GM21526 (cell line): Measurements from ENCODE around the gene ETV6.
"Not testable (repeated sequence)": the region's sequence is repeated elsewhere in the genome, so short reads cannot be mapped to it uniquely, and the experiment has no call there.

Source experiments
- ATAC-seq: cut with Tn5 transposase; IDR thresholded peaks from one replicate; pipeline ENCODE4 v1.9.1; 2021; ENCODE audit warnings: moderate library complexity; ENCODE audit not compliant: unreplicated experiment, low FRiP score

Gene ETV6

GRCh38 chr12:11666131-11667050, 16.9 kb downstream of the ETV6 start:
- no peak for ATAC-seq

GRCh38 chr12:11667171-11667570, 17.7 kb downstream of the ETV6 start:
- ATAC-seq = no peak

- no peak for ATAC-seq
Measured at GRCh38 chr12:11668611-11669010, 19.1 kb downstream of the ETV6 start.

DNA sequence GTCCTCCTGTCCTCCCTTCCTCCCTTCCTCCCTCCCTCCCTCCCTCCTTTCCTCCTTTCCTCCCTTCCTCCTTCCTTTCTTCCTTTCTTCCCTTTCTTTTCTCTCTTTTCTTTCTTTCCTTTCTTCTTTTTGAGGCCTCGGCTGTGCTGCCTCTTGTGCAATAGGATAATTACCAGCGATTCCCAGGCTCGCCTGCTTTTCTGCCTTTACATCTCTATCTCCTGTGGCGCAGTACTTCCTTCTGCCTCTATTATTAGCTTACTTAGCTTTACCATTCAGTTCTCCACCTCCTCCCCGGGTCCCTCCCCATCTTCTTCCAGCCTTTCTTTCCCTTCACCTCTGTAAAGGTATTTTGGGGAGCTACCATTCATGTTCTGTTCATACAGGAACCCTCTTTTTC, 19.9 kb downstream of the ETV6 start:
- no peak for ATAC-seq

DNA sequence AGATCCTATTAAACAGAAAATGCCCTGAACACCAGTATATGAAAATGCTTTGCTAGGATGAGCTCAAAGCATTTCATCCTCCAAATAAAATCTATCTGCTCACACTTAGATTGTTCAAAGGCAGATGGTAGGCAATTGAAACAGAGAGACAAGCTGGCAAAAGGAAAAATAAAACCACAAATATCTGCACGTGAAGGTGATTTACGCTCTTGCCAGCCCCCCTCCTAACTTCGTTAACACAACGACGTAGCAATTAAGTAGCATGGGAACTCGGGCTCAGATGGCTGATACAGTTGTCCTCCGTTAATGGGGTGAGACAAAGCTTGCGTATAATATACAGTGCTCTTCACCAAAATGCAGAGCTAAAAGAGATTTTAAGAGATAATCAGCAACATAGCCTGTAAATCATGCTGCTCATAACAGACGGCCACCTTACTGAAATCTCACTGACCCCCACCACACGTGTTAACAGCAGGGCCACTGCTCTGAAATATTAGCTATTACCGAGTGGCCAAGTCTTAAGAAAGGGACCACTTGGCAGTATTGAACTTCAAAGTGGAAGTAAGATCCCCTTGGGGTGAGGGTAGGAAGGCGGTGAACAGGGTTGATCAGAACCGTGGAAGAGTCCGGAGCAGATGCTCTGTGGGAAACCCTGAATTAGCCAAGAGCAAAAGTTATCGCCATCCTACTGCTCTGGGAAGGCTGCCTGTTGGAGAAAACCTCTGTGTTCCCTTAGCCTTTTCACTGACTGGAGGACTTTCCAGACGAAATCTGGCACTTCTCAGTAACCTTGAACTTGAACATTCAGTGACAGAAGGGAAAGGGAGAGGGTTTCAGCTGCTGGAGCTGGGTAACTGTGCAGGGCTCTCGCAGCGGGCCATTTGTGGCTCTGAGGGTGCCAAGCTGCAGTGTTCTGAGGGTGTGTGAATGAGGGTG, 23.1 kb downstream of the ETV6 start:
- ATAC-seq = no peak

DNA sequence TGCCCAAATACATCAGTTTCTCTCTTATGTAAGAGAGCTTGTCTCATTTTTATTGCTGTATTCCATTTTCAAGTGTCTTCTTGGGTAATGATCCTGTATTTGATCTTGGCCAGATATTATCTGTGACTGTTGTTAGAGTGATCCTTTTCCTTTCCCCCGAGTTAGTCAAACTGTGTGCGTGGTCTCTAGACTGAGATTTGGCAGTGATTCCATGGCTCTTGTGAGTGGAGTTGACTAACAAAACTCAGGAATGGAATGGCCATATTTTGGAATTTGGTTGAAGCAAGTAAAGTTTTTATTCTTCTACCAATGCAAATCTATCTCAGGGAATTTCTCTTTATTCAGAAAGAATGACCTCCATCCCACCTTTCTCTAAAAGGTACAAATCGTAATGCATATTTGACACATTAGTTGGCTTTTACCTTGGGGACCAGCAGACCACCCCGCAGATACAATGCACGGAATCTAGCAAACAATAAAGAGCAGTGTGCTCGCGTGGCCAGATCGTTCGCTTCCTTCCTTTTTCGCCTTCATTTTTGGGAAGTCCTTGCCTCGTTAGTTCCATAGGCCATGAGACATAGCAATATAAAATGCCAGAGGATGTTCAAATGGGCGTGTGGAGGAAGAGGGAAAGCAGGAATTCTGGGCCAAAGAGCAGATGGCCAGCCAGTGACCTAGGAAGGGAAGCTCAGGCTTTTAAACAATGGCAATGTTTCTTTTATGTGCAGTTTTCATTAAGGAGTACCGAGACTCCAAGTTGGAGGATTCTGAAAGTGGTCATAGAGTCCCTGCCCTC, 24.4 kb downstream of the ETV6 start:
- ATAC-seq = no peak

DNA sequence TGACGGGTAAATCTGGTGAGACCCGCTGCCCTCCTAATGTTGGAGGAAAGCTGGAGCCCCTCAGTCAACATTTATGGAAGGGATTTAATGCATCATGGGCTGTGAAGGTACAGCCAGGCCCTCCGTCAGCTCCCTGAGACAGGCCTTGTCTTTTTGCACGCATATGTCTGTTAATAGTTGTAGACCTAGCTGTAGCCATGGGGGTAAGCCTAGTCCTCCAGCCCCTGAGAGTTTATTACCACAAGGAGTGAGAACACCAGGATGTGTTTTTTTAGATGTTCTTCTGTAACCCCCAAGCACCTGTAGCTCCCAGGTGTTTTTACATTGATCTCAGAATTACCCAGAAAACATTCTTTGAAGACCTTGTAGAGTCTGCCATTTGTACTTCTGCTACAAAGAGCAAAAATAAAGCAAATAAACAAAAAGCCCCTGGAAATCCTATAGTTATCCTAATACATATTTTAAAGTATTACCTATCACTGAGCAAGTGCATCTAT, 25.5 kb downstream of the ETV6 start:
- ATAC-seq = no peak

DNA sequence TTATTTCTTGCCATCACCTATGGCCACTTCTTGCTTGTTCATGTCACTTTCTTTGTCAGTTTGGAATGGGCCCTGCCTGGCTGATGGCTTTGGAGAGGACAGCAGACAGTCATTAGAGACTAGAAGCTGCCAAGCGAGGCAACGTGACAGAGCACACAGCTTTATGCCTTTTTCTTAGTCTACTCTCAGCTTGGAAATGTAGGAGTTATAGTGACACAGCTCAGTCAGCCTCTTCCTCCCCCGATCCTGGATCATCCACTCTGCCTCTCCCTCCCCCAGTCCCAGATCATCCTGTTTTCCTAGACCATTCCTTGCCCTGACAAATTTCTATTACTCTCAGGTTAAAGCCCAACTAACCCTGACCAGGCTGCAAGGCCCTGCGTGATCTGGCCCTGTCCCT, 26.6 kb downstream of the ETV6 start:
- ATAC-seq = no peak

DNA sequence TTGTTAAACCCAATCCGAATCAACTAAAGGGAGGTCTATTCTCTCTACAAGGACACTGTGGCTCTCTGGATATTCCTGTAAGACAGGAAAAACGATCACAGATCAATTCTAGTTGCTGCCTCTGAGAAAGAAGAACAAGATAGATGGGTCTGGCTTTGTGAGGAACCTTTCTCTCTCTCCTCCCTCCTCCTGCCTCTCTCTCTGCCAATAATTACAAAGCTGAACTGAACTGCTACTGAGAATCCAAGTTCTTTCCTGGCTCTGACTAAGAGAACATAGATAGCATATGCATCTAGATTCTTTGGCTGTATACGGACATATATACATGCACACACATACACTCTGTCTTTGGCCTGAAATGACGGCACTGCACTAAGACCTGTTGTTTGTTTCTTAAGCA, 27.6 kb downstream of the ETV6 start:
- no peak for ATAC-seq

GRCh38 chr12:11677752-11678151, 28.3 kb downstream of the ETV6 start:
- ATAC-seq = no peak

GRCh38 chr12:11678781-11679180, 29.3 kb downstream of the ETV6 start:
- ATAC-seq = no peak

DNA sequence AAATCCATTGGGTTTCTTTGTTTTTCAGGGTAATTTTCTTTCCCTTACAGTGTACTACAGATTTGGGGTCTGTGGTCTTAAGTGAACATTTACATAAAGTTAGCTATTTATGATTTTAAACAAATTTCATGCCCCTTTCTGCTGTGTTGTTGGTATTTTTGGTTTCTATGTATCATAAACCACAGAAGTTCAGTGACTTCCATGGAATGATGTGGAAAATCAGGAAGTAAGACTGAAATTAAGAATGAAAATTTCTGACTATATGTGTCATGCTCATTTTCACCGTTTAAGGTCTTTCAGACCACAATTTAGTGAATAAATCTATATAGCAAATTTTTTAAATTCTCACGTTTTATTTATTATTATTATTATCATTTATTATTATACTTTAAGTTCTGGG, 31.7 kb downstream of the ETV6 start:
- ATAC-seq = no peak

GRCh38 chr12:11681695-11682094, 32.2 kb downstream of the ETV6 start:
- not testable (repeated sequence) for ATAC-seq

DNA sequence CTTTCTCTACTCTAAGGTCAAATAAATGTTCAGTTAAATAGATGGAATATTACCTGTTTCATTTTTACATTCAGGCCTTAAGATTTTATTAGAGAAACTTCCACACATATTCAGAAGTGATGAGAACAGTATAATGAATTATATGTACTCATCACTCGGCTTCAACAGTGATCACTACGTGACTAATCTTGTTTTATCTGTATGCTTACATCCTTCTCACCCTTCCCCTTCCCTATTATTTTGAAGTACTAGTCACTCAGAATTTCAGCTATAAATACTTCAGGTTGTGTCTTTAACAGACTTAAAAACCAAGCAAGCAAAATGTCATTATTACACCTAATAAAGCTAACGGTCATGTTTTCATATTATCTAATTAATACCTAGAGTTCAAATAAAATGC, 34.9 kb downstream of the ETV6 start:
- ATAC-seq = no peak

- no peak for ATAC-seq
Measured at GRCh38 chr12:11684811-11685210, 35.3 kb downstream of the ETV6 start.

- no peak for ATAC-seq
Measured at GRCh38 chr12:11685316-11685715, 35.8 kb downstream of the ETV6 start.

- ATAC-seq = no peak
Measured at GRCh38 chr12:11685716-11686115, 36.2 kb downstream of the ETV6 start.

GRCh38 chr12:11686120-11686519, 36.6 kb downstream of the ETV6 start:
- ATAC-seq = no peak

DNA sequence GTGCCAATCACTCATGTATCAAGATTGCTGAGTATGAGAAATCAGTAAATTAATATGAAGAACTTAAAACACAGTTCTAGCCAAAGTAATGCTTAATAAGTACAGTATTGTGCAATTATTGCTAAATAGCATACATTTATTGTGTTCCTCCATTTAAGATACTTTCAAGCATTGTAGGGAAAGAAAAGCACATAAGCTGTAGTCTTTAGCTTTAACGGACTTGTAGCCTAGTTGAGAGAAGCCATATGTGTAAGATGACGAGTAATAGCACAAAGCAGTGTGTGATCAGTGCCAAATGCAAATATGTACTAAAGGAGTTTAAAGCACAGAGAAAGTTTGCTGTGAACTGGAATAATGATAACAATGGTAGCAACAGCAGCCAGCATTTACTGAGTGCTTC, 38.1 kb downstream of the ETV6 start:
- ATAC-seq = no peak

GRCh38 chr12:11688379-11688778, 38.9 kb downstream of the ETV6 start:
- ATAC-seq = no peak
